Measurements from ENCODE around the gene KLK8.
"Not testable (repeated sequence)": the region's sequence is repeated elsewhere in the genome, so short reads cannot be mapped to it uniquely, and the experiment has no call there.

KLK8 gene

DNA sequence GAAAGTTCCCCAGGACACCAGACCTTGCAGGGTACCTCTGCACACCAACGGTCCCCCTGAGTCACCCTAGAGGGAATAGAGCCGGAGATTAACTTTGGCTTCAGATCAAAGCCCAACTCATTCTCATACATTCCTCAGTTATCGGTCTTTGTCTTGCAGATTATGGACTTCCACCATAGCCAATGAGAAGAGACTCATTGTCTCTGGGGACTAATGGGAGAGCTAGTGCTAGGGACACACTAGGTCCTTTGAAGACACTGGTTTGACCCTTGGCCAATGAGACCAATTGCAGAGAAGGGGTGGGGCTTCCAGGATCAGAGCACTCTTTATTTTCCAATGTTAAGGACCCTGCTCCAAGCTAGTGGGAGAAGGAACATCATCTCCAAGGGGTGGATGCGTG, 23.8 kb downstream of the KLK8 start:
- Histone ChIP-seq H3K36me3 (no peaks in the 10 kb centered on the region), H3K4me3 (ENCODE audit: low read depth in 1 of 2, low read length in 1 of 2) (no peak overlapping the region), H3K9me3 (no peaks in the 10 kb centered on the region), H3K27ac (no peak overlapping the region), H3K4me1 (ENCODE audit: control insufficient read depth in 1 of 2, insufficient read depth in 1 of 2, low read depth in 1 of 2, low read length in 1 of 2) (no peaks in the 10 kb centered on the region), H3K27me3 (peaks cover 40% of the 10 kb centered on the region)
- TF ChIP-seq, protein P1, sequence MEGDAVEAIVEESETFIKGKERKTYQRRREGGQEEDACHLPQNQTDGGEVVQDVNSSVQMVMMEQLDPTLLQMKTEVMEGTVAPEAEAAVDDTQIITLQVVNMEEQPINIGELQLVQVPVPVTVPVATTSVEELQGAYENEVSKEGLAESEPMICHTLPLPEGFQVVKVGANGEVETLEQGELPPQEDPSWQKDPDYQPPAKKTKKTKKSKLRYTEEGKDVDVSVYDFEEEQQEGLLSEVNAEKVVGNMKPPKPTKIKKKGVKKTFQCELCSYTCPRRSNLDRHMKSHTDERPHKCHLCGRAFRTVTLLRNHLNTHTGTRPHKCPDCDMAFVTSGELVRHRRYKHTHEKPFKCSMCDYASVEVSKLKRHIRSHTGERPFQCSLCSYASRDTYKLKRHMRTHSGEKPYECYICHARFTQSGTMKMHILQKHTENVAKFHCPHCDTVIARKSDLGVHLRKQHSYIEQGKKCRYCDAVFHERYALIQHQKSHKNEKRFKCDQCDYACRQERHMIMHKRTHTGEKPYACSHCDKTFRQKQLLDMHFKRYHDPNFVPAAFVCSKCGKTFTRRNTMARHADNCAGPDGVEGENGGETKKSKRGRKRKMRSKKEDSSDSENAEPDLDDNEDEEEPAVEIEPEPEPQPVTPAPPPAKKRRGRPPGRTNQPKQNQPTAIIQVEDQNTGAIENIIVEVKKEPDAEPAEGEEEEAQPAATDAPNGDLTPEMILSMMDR (IDR thresholded peaks at IDR 0.05): no peak

DNA sequence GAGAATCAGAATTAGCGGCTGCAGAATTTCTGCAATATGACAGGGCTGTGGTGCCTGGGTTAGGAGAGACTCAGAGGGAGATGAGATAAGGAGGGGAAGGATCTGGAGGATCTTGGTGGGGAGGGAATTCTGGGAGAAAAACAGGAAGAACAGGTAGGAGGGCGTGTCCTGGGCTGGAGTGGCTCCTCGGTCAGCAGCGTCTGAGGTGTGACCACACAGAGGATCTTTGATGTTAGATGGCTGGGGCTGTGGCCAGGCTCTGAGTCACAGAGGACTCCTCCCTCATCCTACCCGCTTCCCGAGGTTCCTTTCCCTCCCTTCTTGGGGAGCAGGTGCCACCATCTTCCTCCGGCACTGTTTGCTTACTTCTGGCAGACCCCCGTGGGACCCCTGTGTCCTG, 25.6 kb downstream of the KLK8 start:
- Histone ChIP-seq H3K4me1 (ENCODE audit: control insufficient read depth in 1 of 2, insufficient read depth in 1 of 2, low read depth in 1 of 2, low read length in 1 of 2) (no peaks in the 10 kb centered on the region), H3K27ac (no peak overlapping the region), H3K4me3 (ENCODE audit: low read depth in 1 of 2, low read length in 1 of 2) (no peak overlapping the region), H3K27me3 (peaks cover 36% of the 10 kb centered on the region), H3K9me3 (no peaks in the 10 kb centered on the region), H3K36me3 (no peaks in the 10 kb centered on the region)
- TF ChIP-seq, protein P1 (IDR thresholded peaks at IDR 0.05): no peak

DNA sequence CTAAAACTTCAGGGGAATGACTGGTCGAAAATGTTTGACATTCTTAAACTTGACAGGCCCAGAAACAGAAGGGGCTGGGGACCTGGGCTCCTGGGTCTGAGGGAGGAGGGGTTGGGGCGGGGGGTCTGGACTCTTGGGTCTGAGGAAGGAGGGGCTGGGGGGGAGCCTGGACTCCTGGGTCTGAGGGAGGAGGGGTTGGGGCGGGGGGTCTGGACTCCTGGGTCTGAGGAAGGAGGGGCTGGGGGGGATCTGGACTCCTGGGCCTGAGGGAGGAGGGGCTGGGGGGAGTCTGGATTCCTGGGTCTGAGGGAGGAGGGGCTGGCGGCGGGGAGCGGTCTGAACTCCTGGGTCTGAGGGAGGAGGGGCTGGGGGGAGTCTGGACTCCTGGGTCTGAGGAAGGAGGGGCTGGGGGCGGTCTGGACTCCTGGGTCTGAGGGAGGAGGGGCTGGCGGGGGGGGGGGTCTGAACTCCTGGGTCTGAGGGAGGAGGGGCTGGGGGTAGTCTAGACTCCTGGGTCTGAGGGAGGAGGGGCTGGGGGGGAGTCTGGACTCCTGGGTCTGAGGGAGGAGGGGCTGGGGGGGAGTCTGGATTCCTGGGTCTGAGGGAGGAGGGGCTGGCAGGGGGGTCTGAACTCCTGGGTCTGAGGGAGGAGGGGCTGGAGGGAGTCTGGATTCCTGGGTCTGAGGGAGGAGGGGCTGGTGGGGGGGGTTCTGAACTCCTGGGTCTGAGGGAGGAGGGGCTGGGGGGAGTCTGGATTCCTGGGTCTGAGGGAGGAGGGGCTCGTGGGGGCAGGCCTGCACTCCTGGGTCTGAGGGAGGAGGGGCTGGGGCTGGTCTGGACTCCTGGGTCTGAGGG, 26.5 kb downstream of the KLK8 start:
- Histone ChIP-seq H3K27me3 (peaks cover 31% of the 10 kb centered on the region), H3K4me1 (ENCODE audit: control insufficient read depth in 1 of 2, insufficient read depth in 1 of 2, low read depth in 1 of 2, low read length in 1 of 2) (no peaks in the 10 kb centered on the region), H3K4me3 (ENCODE audit: low read depth in 1 of 2, low read length in 1 of 2) (no peak overlapping the region), H3K36me3 (no peaks in the 10 kb centered on the region), H3K9me3 (no peaks in the 10 kb centered on the region), H3K27ac (no peak overlapping the region)
- TF ChIP-seq, protein P1 (IDR thresholded peaks at IDR 0.05): no peak

DNA sequence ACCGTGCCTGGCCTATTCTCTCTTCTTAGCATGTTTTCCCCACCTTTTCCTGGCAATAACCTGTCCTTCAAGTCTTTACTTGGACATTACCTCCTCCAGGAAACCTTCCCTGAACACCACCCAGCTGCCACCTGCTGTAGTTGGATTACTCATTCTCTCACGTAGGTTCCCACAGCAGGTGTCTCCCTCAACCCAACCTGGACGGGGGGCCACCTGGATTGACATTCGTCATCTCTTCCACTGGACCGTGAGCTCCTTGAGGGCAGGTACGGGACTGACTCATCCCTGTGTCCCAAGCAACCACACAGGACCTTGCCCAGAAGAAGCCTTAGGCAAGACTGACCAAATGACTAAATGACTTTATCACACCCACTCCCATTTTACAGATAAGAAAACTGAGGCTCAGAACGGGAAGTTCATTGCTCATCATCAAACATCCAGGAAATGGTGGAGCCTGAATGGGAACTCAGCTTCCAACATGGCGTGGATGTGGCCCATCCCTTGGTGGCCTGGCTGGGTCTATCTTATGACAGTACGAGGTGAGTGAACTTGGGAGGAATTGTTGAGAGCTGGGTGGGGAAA, 28.5 kb downstream of the KLK8 start:
- Histone ChIP-seq H3K4me3 (ENCODE audit: low read depth in 1 of 2, low read length in 1 of 2) (no peak overlapping the region), H3K4me1 (ENCODE audit: control insufficient read depth in 1 of 2, insufficient read depth in 1 of 2, low read depth in 1 of 2, low read length in 1 of 2) (no peaks in the 10 kb centered on the region), H3K27me3 (peaks cover 41% of the 10 kb centered on the region), H3K36me3 (no peaks in the 10 kb centered on the region), H3K27ac (no peak overlapping the region), H3K9me3 (no peaks in the 10 kb centered on the region)
- TF ChIP-seq, protein P1 (IDR thresholded peaks at IDR 0.05): no peak

DNA sequence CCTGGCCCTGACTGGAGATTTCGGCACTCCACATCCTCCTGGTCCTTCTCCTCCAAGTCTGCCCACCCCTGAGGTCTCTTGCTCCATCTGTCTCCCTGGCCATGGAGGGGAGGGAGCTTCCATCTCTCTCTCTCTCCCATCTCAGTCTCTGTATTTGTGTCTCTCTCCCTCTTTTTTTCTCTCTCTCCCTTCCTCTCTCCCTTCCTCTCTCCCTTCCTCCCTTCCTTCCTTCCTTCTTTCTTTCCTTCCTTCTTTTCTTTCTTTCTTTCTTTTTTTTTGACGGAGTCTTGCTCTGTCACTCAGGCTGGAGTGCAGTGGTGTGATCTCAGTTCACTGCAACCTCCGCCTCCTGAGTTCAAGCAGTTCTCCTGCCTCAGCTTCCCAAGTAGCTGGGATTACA, 31.6 kb downstream of the KLK8 start:
- H3K9me3 ChIP-seq; H3K4me1 ChIP-seq (ENCODE audit: control insufficient read depth in 1 of 2, insufficient read depth in 1 of 2, low read depth in 1 of 2, low read length in 1 of 2); H3K4me3 ChIP-seq (ENCODE audit: low read depth in 1 of 2, low read length in 1 of 2); H3K27ac ChIP-seq; H3K36me3 ChIP-seq: not testable (repeated sequence)
- peaks cover 30% of the 10 kb centered on the region for H3K27me3 ChIP-seq

DNA sequence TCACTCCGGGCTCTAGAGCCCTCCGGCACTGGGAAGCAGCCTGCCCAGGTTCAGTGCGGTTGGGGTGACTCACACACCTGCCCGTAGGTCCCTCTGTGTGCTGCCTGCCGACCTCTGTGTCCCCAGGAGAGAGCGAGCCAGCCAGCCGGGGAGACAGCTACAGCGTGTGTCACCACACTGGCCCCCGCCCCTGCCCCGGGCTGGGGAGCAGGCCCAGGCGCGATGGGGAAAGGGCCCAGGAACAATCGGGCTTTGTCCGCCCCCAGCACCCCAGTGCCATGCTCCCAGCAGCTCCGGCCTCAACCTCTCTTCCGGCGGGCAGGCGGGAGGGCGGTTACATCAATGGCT, 32.0 kb downstream of the KLK8 start, which contains the start of gene KLK6:
Gene KLK6 (minus strand): TSS at position 179 of the 348 bp plus-strand sequence. CDS start 1,487 bp downstream, outside the sequence.
- H3K4me1 ChIP-seq (ENCODE audit: control insufficient read depth in 1 of 2, insufficient read depth in 1 of 2, low read depth in 1 of 2, low read length in 1 of 2): no peaks in the 10 kb centered on the region
- no peak within 1 kb of the TSS for H3K4me3 ChIP-seq (ENCODE audit: low read depth in 1 of 2, low read length in 1 of 2)
- TF ChIP-seq, protein P1 (IDR thresholded peaks at IDR 0.05): no peak
- no peaks in the 10 kb centered on the region for H3K36me3 ChIP-seq
- no peaks in the 10 kb centered on the region for H3K9me3 ChIP-seq
- H3K27ac ChIP-seq: no peak within 1 kb of the TSS
- H3K27me3 ChIP-seq: peaks cover 30% of the 10 kb centered on the region

All from neutrophil (primary cell).